HG02571 (cell line): Measurements from ENCODE around the gene GIPC1.

Source experiments
- ATAC-seq: cut with Tn5 transposase; IDR thresholded peaks from one replicate; pipeline ENCODE4 v1.9.1; 2021; ENCODE audit warnings: mild to moderate bottlenecking, moderate library complexity; ENCODE audit not compliant: unreplicated experiment

Gene GIPC1

GRCh38 chr19:14495672-14496028, 277 bp downstream of the GIPC1 start:
- no peak for ATAC-seq

DNA sequence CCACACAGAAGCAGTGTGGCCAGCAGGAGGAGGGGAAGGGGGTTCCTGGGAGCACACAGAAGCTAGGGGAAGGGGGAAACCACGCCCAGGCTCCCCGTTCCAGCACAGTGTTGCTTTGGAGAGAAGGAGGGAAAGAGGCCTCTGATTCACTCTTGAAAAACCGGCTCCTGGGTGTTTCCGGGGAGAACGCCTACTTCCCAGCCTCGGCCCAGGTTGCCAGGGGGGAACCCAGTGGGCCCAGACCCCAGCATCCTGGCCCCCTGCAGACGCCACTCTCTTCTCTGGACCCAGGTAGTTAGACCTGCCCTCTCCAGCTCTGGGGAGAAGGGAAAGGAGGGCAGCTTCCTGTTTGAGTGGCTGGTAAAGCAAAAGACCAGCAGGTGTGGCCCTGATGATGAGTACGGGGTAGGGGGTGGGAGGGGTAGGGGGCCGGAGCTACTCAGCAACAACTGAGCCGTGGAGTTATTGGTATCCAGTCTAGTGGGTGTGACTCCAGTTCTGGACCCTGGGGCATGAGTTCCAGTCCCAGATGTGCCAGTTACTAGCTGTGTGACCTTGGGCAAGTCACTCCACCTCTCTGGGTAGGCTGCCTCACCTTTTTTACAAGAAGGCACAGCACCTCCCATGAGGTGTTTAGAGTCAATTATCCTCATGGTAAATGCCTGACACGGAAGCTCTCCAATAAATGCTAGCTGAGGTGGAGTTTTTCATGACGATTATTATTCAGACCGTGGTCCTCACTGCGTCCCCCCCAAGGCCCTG, 836 bp downstream of the GIPC1 start:
- ATAC-seq: no peak

- no peak for ATAC-seq
Observed at GRCh38 chr19:14494411-14494810, 1.5 kb downstream of the GIPC1 start.

- ATAC-seq: no peak
Observed at GRCh38 chr19:14492756-14493337, 3.1 kb downstream of the GIPC1 start.

DNA sequence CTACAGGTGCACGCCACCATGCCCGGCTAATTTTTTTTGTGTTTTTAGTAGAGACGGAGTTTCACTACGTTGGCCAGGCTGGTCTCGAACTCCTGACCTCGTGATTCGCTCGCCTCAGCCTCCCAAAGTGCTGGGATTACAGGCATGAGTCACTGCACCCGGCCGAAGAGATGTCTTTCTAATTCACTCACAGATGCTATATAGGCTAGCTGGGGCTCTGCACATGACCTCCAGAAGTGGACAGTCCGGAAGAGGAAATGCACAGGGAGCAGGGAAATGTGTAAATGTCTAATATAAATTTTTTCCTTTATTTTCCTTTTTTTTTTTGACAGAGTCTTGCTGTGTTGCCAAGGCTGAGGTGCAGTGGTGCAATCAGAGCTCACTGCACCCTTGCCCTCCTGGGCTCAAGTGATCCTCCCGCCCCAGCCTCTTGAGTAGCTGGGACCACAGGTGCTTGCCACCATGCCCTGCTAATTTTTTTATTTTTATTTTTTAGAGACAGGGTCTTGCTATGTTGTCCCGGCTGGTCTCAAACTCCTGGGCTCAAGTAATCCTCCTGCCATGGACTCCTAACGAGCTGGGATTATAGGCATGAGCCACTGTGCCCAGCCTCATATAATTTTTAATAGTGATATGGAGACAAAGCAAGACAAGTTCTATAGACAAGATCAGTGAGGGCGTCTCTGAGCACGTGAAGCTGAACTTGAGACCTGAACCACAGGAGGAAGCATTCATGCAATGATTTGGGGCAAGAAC, 8.4 kb downstream of the GIPC1 start:
- ATAC-seq: no peak

DNA sequence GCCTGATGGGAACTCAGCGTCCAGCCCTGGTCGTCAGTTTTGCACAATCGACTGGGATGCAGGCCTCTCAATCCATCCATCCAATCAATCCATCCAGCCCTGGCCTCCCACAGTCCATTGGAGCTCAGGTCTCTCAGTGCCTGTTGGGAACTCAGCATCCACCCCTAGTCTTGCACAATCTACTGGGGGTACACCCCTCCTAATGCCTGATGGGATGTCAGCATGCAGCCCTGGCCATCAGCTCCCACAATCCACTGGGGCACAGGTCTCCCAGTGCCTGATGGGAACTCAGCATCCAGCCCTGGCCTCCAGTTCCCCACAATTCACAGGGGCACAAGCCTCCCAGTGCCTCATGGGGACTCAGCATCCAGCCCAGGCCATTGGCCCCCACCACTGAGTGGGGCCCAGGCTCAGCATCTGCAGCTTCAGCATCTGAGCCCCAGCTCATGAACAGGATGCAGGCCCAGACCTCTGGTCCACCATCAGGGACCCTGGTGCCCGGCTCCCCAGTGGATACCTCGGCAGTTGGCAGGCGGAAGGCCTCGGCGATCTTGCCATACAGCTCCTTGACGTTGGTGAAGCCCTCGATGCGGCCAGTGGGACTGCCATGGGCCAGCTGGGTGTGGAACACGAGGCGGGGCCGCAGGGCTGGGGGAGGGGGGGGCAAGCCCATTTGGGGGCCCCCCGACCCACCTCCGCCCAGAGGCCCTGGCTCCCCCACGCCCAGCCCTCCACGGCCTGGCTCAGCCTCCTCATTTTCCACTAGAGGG, 13.6 kb downstream of the GIPC1 start:
- ATAC-seq: no peak

- ATAC-seq: no peak
Observed at GRCh38 chr19:14480700-14481079, 15.2 kb downstream of the GIPC1 start.

DNA sequence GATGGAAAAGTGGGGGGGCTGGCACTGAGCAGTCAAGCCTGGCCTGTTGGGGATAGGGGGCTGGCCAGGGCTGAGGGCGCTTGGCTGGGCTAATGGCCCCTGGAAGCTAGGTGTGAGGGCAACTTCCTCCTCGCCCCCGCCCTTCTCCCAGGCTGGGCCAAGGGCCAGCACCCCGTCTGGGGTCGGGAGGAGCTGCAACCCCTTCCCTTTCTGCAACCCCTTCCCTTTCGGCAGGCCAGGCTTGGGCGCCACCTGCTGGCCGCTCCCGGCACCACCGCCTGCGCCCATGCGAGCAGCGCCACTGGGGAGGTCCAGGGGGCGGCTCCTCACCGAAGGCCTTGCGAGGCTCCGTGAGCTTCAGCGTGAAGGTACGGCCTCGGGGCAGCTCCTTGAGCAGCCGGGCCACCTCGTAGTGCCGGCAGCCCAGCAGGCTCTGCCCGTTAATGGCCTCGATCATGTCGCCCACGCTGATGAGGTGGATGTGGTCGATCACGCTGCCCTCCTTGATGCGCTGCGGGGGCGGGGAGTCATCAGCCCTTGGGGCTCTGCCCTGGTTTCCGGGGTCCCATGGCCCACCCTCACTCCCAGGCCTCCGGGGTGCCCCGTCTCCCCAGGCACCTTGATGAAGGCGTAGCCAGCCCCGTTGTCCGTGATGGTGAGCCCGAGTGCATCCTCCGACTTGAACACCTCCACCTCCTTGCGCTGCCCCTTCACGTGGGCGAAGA, 15.8 kb downstream of the GIPC1 start:
- ATAC-seq: no peak

GRCh38 chr19:14479309-14479974, 16.5 kb downstream of the GIPC1 start:
- ATAC-seq: no peak

GRCh38 chr19:14478113-14478545, 17.8 kb downstream of the GIPC1 start:
- no peak for ATAC-seq

- no peak for ATAC-seq
Observed at GRCh38 chr19:14477418-14478112, 18.4 kb downstream of the GIPC1 start.

DNA sequence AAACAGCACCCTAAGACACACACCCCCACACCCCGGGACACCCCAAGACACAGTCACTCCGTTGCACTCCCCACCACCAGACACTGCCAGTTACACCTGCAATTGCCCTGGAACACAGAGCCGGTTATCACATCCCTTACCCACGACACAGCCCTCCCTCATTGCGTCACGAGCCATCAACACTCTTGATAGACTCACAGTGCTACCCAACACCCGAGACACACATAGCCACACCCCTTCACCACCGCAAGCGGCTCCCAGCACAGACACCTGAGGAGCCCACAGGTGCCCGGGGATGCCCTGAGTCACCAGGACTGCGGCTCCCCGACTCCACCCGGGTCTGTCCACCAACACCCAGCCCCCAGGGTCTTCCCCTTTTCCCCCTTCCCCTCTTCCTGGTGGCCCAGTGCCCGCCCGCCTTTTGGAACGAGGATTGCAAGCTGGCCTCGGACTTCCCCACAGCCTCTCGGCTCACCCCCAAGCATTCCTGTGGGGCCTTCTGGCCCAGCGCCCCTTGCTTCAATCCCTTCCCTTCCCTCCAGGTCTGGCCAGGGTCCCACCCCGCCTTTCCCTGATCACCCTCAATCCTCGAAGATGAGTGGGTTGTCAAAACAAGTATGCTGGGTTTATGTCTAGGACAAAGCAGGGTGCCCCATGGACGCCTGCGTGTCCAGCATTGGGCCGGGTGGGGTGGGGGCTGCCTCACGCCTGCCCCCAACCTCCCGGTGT, 19.1 kb downstream of the GIPC1 start:
- ATAC-seq: no peak

GRCh38 chr19:14476327-14476672, 19.6 kb downstream of the GIPC1 start:
- no peak for ATAC-seq

DNA sequence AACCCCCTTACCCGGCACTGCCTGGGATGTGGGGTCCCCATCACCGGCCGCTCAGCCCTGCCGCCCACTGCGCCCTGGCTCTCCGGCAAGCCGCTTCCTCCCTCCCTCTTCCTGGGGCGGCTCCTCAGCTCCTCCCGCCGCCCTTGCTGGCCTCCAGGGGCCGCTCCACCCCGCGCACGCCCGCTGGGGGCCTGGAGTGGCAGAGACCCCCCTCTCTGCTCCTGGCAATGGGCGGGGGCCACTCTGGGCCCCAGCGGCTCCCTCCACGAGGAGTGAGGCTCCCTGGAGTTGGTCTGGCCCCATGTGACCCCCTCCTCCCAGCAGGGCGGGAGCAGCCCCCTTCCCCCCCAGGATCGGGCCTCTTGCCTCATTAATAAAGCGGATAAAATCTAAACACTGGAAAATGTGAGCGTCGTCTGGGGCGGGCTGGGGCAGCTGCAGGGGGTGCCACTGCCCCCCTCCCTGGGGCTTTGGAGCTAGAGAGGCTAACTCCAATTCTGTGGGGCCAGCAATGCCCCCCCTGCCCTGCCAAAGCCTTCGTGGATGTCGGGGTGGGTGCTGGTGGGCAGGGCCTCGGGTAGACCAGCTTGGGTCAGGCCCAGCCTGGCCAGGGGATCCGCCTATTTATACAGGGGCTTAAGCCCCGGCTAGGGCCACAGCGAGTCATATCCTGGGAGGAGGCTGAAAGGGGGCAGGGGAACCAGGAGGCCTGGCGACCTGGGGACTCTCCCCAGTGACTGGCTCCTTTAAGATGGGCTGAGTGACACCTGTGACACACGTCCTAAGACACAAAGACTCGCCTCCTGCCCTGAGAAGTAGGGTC, 20.5 kb downstream of the GIPC1 start, which contains the start of gene PTGER1:
Gene PTGER1, minus strand, starts transcription at position 104 of the 823 bp plus-strand sequence. CDS start 1,034 bp downstream, outside the sequence.
- no peak for ATAC-seq

GRCh38 chr19:14474827-14475226, 21.1 kb downstream of the GIPC1 start:
- no peak for ATAC-seq

GRCh38 chr19:14473978-14474578, 21.8 kb downstream of the GIPC1 start:
- no peak for ATAC-seq
